ENCODE measurements around the gene CPN2.

CPN2 gene

GRCh38 chr3:194379231-194379630 lies 28.1 kb upstream of the CPN2 start:
- Histone ChIP-seq H3K4me3 (ENCODE audit: low read length) (no peak overlapping the region), H4K20me1 (ENCODE audit: insufficient read depth, low read length) (no peaks in the 10 kb centered on the region), H3K79me2 (ENCODE audit: low read length) (no peaks in the 10 kb centered on the region), H2AFZ (ENCODE audit: low read depth, low read length) (no peak overlapping the region), H3K27ac (ENCODE audit: low read length) (no peak overlapping the region), H3K27me3 (ENCODE audit: low read depth, low read length) (peaks cover 18% of the 10 kb centered on the region), H3K9ac (ENCODE audit: low read length) (no peak overlapping the region), H3K9me3 (ENCODE audit: insufficient read depth, low read length) (no peaks in the 10 kb centered on the region), H3K4me1 (ENCODE audit: low read length) (no peaks in the 10 kb centered on the region), H3K4me2 (ENCODE audit: low read length) (no peak overlapping the region), H3K36me3 (replicated peaks; ENCODE audit: low read depth, low read length) (no peaks in the 10 kb centered on the region)
- TF ChIP-seq EZH2phosphoT487 (IDR thresholded peaks at IDR 0.05; ENCODE audit: low read depth), result no peak
- no peak for TF ChIP-seq CTCF (IDR thresholded peaks at IDR 0.05; ENCODE audit: low read depth, low read length)

- no peaks in the 10 kb centered on the region for H3K36me3 ChIP-seq (replicated peaks; ENCODE audit: low read depth, low read length)
- H4K20me1 ChIP-seq (ENCODE audit: insufficient read depth, low read length), result no peaks in the 10 kb centered on the region
- no peak overlapping the region for H2AFZ ChIP-seq (ENCODE audit: low read depth, low read length)
- peaks cover 14% of the 10 kb centered on the region for H3K27me3 ChIP-seq (ENCODE audit: low read depth, low read length)
- no peak for TF ChIP-seq CTCF (IDR thresholded peaks at IDR 0.05; ENCODE audit: low read depth, low read length)
- no peak for TF ChIP-seq EZH2phosphoT487 (IDR thresholded peaks at IDR 0.05; ENCODE audit: low read depth)
- H3K4me1 ChIP-seq (ENCODE audit: low read length), result no peaks in the 10 kb centered on the region
- no peaks in the 10 kb centered on the region for H3K9me3 ChIP-seq (ENCODE audit: insufficient read depth, low read length)
- no peaks in the 10 kb centered on the region for H3K79me2 ChIP-seq (ENCODE audit: low read length)
- no peak overlapping the region for H3K4me2 ChIP-seq (ENCODE audit: low read length)
- H3K4me3 ChIP-seq (ENCODE audit: low read length), result no peak overlapping the region
- H3K9ac ChIP-seq (ENCODE audit: low read length), result no peak overlapping the region
- no peak overlapping the region for H3K27ac ChIP-seq (ENCODE audit: low read length)
Observed at GRCh38 chr3:194377708-194378107, 26.6 kb upstream of the CPN2 start.

GRCh38 chr3:194376241-194376560 lies 25.1 kb upstream of the CPN2 start:
- no peak overlapping the region for H3K27ac ChIP-seq (ENCODE audit: low read length)
- H3K4me1 ChIP-seq (ENCODE audit: low read length), result no peaks in the 10 kb centered on the region
- H3K4me3 ChIP-seq (ENCODE audit: low read length), result no peak overlapping the region
- no peak overlapping the region for H2AFZ ChIP-seq (ENCODE audit: low read depth, low read length)
- H3K9ac ChIP-seq (ENCODE audit: low read length), result no peak overlapping the region
- H3K79me2 ChIP-seq (ENCODE audit: low read length), result no peaks in the 10 kb centered on the region
- H3K4me2 ChIP-seq (ENCODE audit: low read length), result no peak overlapping the region
- no peaks in the 10 kb centered on the region for H3K36me3 ChIP-seq (replicated peaks; ENCODE audit: low read depth, low read length)
- H4K20me1 ChIP-seq (ENCODE audit: insufficient read depth, low read length), result no peaks in the 10 kb centered on the region
- H3K9me3 ChIP-seq (ENCODE audit: insufficient read depth, low read length), result no peaks in the 10 kb centered on the region
- H3K27me3 ChIP-seq (ENCODE audit: low read depth, low read length), result peaks cover 14% of the 10 kb centered on the region
- TF ChIP-seq EZH2phosphoT487 (IDR thresholded peaks at IDR 0.05; ENCODE audit: low read depth), result no peak
- TF ChIP-seq CTCF (IDR thresholded peaks at IDR 0.05; ENCODE audit: low read depth, low read length), result no peak

GRCh38 chr3:194375473-194376240 lies 24.5 kb upstream of the CPN2 start:
- TF ChIP-seq EZH2phosphoT487 (IDR thresholded peaks at IDR 0.05; ENCODE audit: low read depth), result no peak
- TF ChIP-seq CTCF (IDR thresholded peaks at IDR 0.05; ENCODE audit: low read depth, low read length), result no peak
- Histone ChIP-seq H3K27me3 (ENCODE audit: low read depth, low read length) (peaks cover 17% of the 10 kb centered on the region), H3K4me2 (ENCODE audit: low read length) (no peak overlapping the region), H4K20me1 (ENCODE audit: insufficient read depth, low read length) (no peaks in the 10 kb centered on the region), H3K9ac (ENCODE audit: low read length) (no peak overlapping the region), H3K36me3 (replicated peaks; ENCODE audit: low read depth, low read length) (no peaks in the 10 kb centered on the region), H3K27ac (ENCODE audit: low read length) (no peak overlapping the region), H3K9me3 (ENCODE audit: insufficient read depth, low read length) (no peaks in the 10 kb centered on the region), H3K79me2 (ENCODE audit: low read length) (no peaks in the 10 kb centered on the region), H3K4me1 (ENCODE audit: low read length) (no peaks in the 10 kb centered on the region), H3K4me3 (ENCODE audit: low read length) (no peak overlapping the region), H2AFZ (ENCODE audit: low read depth, low read length) (no peak overlapping the region)
